Adrenal gland (tissue), 5 donors: ENCODE data around the gene TBL2.

Source experiments
- CTCF ChIP-seq, 6 experiments: fragments of 450-650 bp in 4 of 6; fragments of 200-600 bp in 2 of 6; sonication (generic) in 1 of 6; IDR thresholded peaks; 1 replicate in 5 of 6; 2 replicates in 1 of 6; pipeline versions ENCODE4 v1.5.1 to v1.8.0; 2016 to 2021; ENCODE audit warnings: antibody characterized with exemption in 6 of 6, mild to moderate bottlenecking in 2 of 6, moderate library complexity in 1 of 6
- POLR2A ChIP-seq, 2 donors: fragments of 450-650 bp; IDR thresholded peaks; one replicate each; pipeline ENCODE4 v1.6.1; 2017; ENCODE audit warnings: antibody characterized with exemption in 2 of 2, mild to moderate bottlenecking in 2 of 2, moderate library complexity in 1 of 2
- donor health status: DM: no; HTN: no; CAD: no.

GRCh38 chr7:73599151-73599882 is 20.9 kb upstream of the TBL2 start:
- TF ChIP-seq CTCF (IDR thresholded peaks at IDR 0.05) (no peak), POLR2A (IDR thresholded peaks at IDR 0.05) (no peak)
